Measurements from ENCODE around the gene PTP4A2. TPM values are rescaled to one million over a fixed set of nuclear protein-coding genes. Genes with fewer than 3 reads are reported as not detected.

Gene PTP4A2
- total and polyA plus RNA-seq, 10 of the 15 experiments (the other 5 are each of a cell fraction or from before 2014, with no cell fraction given), result 180 to 909 (median 375) TPM

DNA sequence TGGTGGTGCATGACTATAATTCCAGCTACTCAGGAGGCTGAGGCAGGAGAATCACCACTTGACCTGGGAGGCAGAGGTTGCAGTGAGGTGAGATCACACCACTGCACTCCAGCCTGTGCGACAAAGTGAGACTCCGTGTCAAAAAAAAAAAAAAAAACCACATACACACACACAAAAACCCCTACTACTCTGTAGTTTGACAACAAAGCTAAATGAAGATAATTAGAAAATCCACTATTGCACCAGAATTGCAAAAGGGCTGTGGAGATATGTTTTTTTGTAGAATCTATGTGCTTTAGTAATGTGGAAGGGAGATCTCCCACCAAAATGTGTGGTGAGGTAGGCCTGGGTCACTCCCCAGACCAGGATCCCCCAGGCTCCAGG is 43.3 kb upstream of the PTP4A2 start:
- H3K36me3 ChIP-seq (ENCODE audit: control insufficient read depth in 2 of 2, insufficient read depth in 2 of 2, low read length in 1 of 2), result no peaks in the 10 kb centered on the region
- TF ChIP-seq RUNX3 (IDR thresholded peaks at IDR 0.05; ENCODE audit: low read length) (peak; percentile 65), SMARCA5 (IDR thresholded peaks at IDR 0.05) (0 out of 2 replicates have a peak, but pooled peaks have one; percentile 4), MTA2 (IDR thresholded peaks at IDR 0.05; ENCODE audit: low read depth) (peak; percentile 13; the same call in 1 of the 2 replicates), IKZF1 (conservative IDR thresholded peaks at IDR 0.05) (no peak), SMC3 (IDR thresholded peaks at IDR 0.05; ENCODE audit: borderline replicate concordance, low read length) (no peak), BHLHE40 (IDR thresholded peaks at IDR 0.05; ENCODE audit: borderline replicate concordance in 1 of 2, low read depth in 2 of 2, low read length in 1 of 2) (0 out of 4 replicates have a peak, but pooled peaks of 1 of the 2 experiments have one; percentile 15), CBFB (IDR thresholded peaks at IDR 0.05; ENCODE audit: low read depth) (no peak), ZNF207 (IDR thresholded peaks at IDR 0.05; ENCODE audit: borderline replicate concordance) (no peak), ZNF384 (IDR thresholded peaks at IDR 0.05; ENCODE audit: borderline replicate concordance, low read depth, low read length) (peak; percentile 68; the same call in 1 of the 2 replicates), MXI1 (IDR thresholded peaks at IDR 0.05; ENCODE audit: low read depth, low read length) (no peak), NBN (IDR thresholded peaks at IDR 0.05) (0 out of 2 replicates have a peak, but pooled peaks have one; percentile 57)
- H3K9me3 ChIP-seq (replicated peaks; ENCODE audit: control insufficient read depth, insufficient read depth, low read length), result no peaks in the 10 kb centered on the region
- no peak overlapping the region for H3K9ac ChIP-seq (ENCODE audit: control insufficient read depth, insufficient read depth, low read length)
- H4K20me1 ChIP-seq (ENCODE audit: control insufficient read depth, insufficient read depth), result no peaks in the 10 kb centered on the region
- ATAC-seq, result peak; percentile 54
- no peaks in the 10 kb centered on the region for H3K79me2 ChIP-seq (ENCODE audit: control insufficient read depth, insufficient read depth, low read length)
- ChIA-PET CTCF (interaction anchor here (1.0 to 2.3 kb wide), 4 partner anchors 9 to 130 kb away, joined by 3 to 15 read pairs (median 6); no protein-coding TSS in a partner anchor), POLR2A (interaction anchor here (0.6 to 1.4 kb wide), 8 partner anchors 9 to 126 kb away, joined by 3 to 6 read pairs (median 4); partner anchors contain the start of gene KPNA6), RAD21 (ENCODE audit: unreplicated experiment) (interaction anchor here (0.6 to 1.1 kb wide), 3 partner anchors 20 to 173 kb away, joined by 3 to 5 read pairs (median 5); no protein-coding TSS in a partner anchor), SMC1A (ENCODE audit: uncharacterized antibody, unreplicated experiment) (interaction anchor here (0.7 to 2.0 kb wide), 6 partner anchors 9 to 52 kb away, joined by 3 to 6 read pairs (median 4); no protein-coding TSS in a partner anchor)
- H3K4me3 ChIP-seq, result no peak overlapping the region
- no peak overlapping the region; the same call in 1 of the 2 replicates for H2AFZ ChIP-seq (ENCODE audit: control insufficient read depth, low read depth, low read length)
- no peak for DNase-seq (ENCODE audit: low read depth, low spot score)
- BruUV-seq (replicated peaks), result no TSS peak
- H3K4me1 ChIP-seq (ENCODE audit: control insufficient read depth, insufficient read depth, low read length), result peaks cover 32% of the 10 kb centered on the region
- in situ Hi-C loops (cut with MboI) (no loop called here), intact Hi-C loops (cut with micrococcal nuclease; ENCODE audit: unreplicated experiment) (loop anchor here (5.0 kb wide), 2 partner anchors 36 to 319 kb away; no protein-coding TSS in a partner anchor)
- WGBS (ENCODE audit: insufficient coverage, insufficient replicate concordance, low lambda C conversion rate, missing lambda C conversion rate), result 10% methylated on average over 2 of the region's 2 CpGs
- no peak for FAIRE-seq
- peak overlapping the region; percentile 36 for H3K27ac ChIP-seq (ENCODE audit: control insufficient read depth, insufficient read depth)
- no peaks in the 10 kb centered on the region for H3K27me3 ChIP-seq (replicated peaks in 1 of 2; ENCODE audit: control insufficient read depth in 2 of 2, insufficient read depth in 2 of 2, low read length in 1 of 2)
- H3K4me2 ChIP-seq (ENCODE audit: control insufficient read depth, insufficient read depth), result peak overlapping the region; percentile 69

Measured in GM12878 (cell line).